Skin epidermis (tissue), 12 donors: ENCODE results near the gene ZNF341.
A peak's percentile ranks its signal among the peaks of the same experiment; 100 is the strongest.
"Not testable (repeated sequence)": the region's sequence is repeated elsewhere in the genome, so short reads cannot be mapped to it uniquely, and the experiment has no call there.

Experiments used
- H3K27ac ChIP-seq, 21 experiments: fragments of 200-600 bp; sonication (generic) in 11 of 21; one replicate each; pipeline ENCODE4 v1.5.0; 2020; ENCODE audit warnings: mild to moderate bottlenecking in 3 of 21, inconsistent platforms in 2 of 21, moderate library complexity in 2 of 21
- H3K4me3 ChIP-seq, 7 experiments: fragments of 200-600 bp; sonication (generic) in 2 of 7; one replicate each; pipeline ENCODE4 v1.5.0; 2020; ENCODE audit warnings: inconsistent platforms in 2 of 7, mild to moderate bottlenecking in 2 of 7, moderate library complexity in 1 of 7

ZNF341 gene

GRCh38 chr20:33789109-33789857 is 57.5 kb downstream of the ZNF341 start:
- no peak overlapping the region for H3K4me3 ChIP-seq
- peak overlapping the region in 9 of 21 experiments; percentile 16 to 70 (median 35) for H3K27ac ChIP-seq

DNA sequence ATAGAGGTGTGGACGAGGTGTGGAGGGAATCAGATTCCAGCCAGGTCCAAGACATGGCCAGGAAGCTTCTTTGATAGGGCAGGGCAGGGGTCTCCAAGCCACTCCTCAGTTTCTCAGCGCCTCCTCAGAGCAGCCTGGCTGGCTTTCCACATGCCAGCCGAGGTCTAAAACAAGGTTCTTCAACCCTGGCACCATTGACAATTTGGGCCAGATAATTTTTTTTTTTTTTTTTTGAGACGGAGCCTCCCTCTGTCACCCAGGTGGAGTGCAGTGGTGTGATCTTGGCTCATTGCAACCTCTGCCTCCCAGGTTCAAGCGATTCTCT is 58.0 kb downstream of the ZNF341 start:
- Histone ChIP-seq H3K27ac (peak overlapping the region in 6 of 21 experiments; percentile 5 to 70 (median 24)), H3K4me3 (no peak overlapping the region)

- H3K4me3 ChIP-seq = no peak overlapping the region
- H3K27ac ChIP-seq = peak overlapping the region in 2 of 21 experiments; percentile 9 to 14
Measured at GRCh38 chr20:33790566-33790965, 58.8 kb downstream of the ZNF341 start.

- Histone ChIP-seq H3K27ac (no peak overlapping the region), H3K4me3 (no peak overlapping the region)
Measured at GRCh38 chr20:33791021-33791420, 59.2 kb downstream of the ZNF341 start.

- no peak overlapping the region for H3K4me3 ChIP-seq
- no peak overlapping the region for H3K27ac ChIP-seq
Measured at GRCh38 chr20:33791540-33791939, 59.7 kb downstream of the ZNF341 start.

DNA sequence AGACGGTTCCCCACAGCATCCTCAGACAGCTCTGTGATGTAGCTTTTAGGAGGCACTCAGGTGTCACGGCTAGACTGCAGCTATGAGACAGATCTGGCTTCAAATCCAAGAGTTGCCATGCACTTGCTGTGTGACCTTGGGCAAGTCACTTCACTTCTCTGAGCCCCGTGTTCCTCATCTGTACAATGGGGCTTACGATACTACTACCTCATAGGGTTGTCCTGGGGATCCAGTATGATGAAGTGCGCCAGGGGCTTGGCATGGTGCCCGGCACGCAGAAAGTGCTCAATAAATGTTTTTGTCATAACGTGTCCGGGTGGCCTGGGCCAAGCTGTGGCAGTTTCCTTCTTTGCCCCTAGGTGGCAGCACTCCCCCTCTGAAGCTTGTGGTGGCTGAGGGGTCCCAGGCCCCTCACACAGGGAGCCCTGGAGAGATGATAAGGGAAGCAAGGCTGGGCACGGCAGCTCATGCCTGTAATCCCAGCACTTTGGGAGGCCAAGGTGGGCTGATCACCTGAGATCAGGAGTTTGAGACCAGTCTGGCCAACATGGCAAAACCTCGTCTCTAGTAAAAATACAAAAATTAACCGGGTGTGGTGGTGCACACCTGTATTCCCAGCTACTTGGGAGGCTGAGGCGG is 60.3 kb downstream of the ZNF341 start:
- Histone ChIP-seq H3K27ac (no peak overlapping the region), H3K4me3 (no peak overlapping the region)

DNA sequence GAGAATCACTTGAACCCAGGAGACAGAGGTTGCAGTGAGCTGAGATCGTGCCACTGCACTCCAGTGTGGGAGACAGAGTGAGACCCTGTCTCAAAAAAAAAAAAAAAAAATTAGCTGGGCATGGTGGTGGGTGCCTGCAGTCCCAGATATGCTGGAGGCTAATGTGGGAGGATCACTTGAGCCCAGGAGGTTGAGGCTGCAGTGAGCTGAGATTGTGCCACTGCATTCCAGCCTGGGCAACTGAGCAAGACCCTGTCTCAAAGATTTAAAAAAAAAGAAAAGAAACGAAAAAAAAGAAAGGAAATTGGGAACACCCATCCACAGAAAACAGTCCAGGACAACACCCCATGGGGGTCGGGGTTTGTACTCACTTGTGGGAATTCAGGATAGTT is 60.8 kb downstream of the ZNF341 start:
- H3K4me3 ChIP-seq = not testable (repeated sequence)
- H3K27ac ChIP-seq = peak overlapping the region in 6 of 21 experiments; percentile 3 to 48 (median 16)

- H3K27ac ChIP-seq = peak overlapping the region in 10 of 21 experiments; percentile 3 to 49 (median 28)
- no peak overlapping the region for H3K4me3 ChIP-seq
Measured at GRCh38 chr20:33793011-33793931, 61.5 kb downstream of the ZNF341 start.

DNA sequence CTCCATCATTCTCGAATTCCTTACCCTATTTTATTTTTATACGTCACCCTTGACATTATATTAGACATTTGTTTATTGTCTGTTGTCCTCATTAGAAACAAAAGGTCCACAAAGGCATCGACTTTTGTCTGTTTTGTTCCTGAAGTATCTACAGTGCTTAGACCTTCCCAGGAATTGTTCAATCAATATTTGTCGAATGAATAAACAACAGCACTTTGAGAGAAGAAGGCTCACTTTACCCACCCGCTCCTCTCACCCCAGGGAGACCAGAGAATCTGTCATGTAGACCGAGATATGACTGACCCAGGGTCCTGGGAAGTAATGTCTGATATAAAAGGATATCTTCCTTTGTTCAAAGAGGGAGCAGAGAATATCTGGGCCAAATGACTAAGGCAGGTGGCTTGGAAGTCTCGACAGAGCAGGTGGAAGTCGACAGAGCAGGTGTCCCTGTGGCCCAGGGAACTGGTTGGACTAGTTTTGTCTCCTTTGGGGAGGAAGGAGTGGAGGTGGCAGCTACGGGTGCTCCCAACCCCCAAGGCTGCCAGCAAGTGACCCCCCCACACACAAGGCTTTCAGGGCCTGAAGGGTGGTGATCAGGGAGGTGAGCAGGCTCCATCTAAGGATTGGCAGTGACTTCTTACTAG is 64.6 kb downstream of the ZNF341 start:
- H3K4me3 ChIP-seq = no peak overlapping the region
- peak overlapping the region in 10 of 21 experiments; percentile 3 to 58 (median 36) for H3K27ac ChIP-seq

- Histone ChIP-seq H3K4me3 (no peak overlapping the region), H3K27ac (peak overlapping the region in 8 of 21 experiments; percentile 3 to 58 (median 44))
Measured at GRCh38 chr20:33796907-33797544, 65.2 kb downstream of the ZNF341 start.

- Histone ChIP-seq H3K27ac (no peak overlapping the region), H3K4me3 (no peak overlapping the region)
Measured at GRCh38 chr20:33798444-33798843, 66.6 kb downstream of the ZNF341 start.

- Histone ChIP-seq H3K4me3 (no peak overlapping the region), H3K27ac (peak overlapping the region in 5 of 21 experiments; percentile 1 to 64 (median 47))
Measured at GRCh38 chr20:33803921-33804337, 72.1 kb downstream of the ZNF341 start.

DNA sequence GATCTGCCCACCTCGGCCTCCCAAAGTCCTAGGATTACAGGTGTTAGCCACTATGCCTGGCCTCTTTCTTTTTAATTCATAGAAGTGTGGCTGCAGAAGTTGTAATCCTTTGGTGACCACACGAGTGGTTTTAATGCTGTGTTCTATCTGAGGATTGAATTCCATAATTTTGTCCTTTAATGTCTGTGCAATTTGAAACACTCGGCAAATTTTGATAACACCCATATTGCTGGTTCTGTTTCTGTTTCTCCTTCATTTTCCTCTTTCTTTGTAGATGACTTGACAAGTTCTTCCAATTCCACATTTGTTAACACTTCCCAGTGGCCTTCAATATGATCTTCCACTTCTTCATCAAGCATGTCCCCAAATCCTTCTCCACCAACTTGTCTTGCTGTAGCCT is 76.6 kb downstream of the ZNF341 start:
- no peak overlapping the region for H3K27ac ChIP-seq
- H3K4me3 ChIP-seq = no peak overlapping the region

- H3K27ac ChIP-seq = peak overlapping the region in 2 of 21 experiments; percentile 6 to 100
- no peak overlapping the region for H3K4me3 ChIP-seq
Measured at GRCh38 chr20:33810259-33810658, 78.5 kb downstream of the ZNF341 start.

GRCh38 chr20:33810885-33811775 is 79.3 kb downstream of the ZNF341 start, which contains the start of gene CHMP4B:
TSS of gene CHMP4B (plus strand) at chr20:33811348. CDS start at chr20:33811469, 121 bp downstream.
- Histone ChIP-seq H3K4me3 (peak within 1 kb of the TSS; percentile 75 to 95 (median 88)), H3K27ac (peak within 1 kb of the TSS; percentile 90 to 100 (median 98))

DNA sequence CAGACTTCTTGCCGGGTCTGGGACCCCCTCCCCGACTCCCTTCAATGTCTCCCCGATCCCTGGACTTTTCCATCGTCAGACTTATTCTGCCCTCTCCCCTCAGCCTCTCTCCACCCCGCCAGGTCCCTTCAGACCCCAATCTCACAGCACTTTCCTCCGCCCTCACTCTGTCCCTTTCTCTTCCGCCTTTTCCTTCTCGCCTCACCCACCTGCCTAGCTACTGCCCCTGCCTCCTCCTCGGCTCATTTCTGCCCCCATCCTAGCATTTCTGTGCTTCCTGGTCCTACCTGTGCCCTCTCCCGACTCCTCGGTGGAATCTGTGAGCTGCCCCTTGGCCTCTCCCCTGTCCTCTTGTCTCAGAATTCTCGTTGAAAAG is 80.0 kb downstream of the ZNF341 start:
- H3K4me3 ChIP-seq = peak overlapping the region; percentile 75 to 95 (median 88)
- peak overlapping the region; percentile 90 to 100 (median 98) for H3K27ac ChIP-seq

DNA sequence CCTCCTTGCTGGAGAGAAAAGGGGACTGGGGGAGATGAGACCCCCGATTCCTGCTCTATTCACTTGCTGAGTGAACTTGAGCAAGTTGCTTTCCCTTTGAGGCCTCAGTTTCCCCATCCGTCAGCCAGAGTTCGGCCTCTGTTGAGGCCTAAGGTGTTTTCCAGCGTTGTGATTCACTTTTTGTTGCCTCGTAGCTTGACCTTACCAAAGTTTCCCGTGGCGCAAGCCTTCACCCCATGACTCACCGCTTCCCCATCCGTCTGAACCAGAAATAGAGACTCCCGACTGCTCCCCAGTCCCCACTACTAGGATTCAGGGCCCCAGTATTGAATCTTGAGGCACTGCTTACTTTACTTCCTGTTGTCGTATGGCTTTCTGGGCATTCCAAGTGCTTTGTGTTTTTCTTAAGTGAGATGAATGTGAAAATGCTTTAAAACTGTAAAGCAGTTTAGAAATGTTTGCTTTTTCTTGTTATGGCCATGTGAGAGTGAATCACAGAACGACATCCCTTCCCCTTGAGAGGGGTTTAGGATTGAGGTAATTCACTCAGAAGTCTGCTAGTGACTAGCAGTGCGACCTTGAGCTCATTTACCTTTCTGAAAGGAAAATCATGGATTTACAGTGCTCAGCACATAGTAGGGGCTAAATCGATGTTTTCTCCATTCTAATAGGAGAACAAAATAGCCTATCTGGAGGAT is 80.5 kb downstream of the ZNF341 start:
- Histone ChIP-seq H3K27ac (peak overlapping the region; percentile 90 to 100 (median 98)), H3K4me3 (peak overlapping the region; percentile 75 to 95 (median 88))
